ENCODE measurements around the gene PTPRE. TPM values are rescaled to one million over a fixed set of nuclear protein-coding genes. Genes with fewer than 3 reads are reported as not detected.

Gene PTPRE
- total RNA-seq, 1 experiment from 2014 or later: 3.1 TPM

DNA sequence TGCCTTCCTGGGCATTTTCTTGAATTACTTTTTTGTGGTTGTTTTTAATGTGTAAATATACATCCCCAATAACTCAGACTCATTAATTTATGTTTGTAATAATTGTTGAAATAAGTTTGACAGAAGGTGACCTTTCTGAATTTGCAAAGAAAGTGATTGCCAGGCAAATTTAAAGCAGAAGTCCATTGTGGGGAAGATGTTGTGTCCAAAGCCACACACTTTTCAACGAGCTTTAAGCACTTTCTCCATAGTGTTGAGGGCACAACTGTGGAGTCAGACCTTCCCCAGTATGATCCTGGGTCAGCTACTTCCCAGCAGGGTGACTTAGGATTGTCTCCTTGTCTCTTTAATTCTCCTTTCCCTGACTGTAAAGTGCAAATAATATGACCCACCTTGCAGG lies 52.5 kb downstream of the PTPRE start:
- H3K9me3 Mint-ChIP-seq: peaks cover 20% of the 10 kb centered on the region
- POLR2A ChIA-PET: no interaction called here
- DNase-seq (ENCODE audit: low spot score) (no peak), ATAC-seq (no peak)
- no peaks in the 10 kb centered on the region for H3K27me3 Mint-ChIP-seq (ENCODE audit: low read depth)
- CTCF ChIA-PET: interaction anchor here (0.7 to 1.3 kb wide), 4 partner anchors 10 to 110 kb away, joined by 3 to 5 read pairs (median 4); partner anchors contain the start of gene PTPRE
- 0 out of 2 replicates have a peak, but pooled peaks cover 3% of the 10 kb centered on the region for H3K36me3 Mint-ChIP-seq
- no peak overlapping the region for H3K4me3 Mint-ChIP-seq
- TF ChIP-seq, protein P1, sequence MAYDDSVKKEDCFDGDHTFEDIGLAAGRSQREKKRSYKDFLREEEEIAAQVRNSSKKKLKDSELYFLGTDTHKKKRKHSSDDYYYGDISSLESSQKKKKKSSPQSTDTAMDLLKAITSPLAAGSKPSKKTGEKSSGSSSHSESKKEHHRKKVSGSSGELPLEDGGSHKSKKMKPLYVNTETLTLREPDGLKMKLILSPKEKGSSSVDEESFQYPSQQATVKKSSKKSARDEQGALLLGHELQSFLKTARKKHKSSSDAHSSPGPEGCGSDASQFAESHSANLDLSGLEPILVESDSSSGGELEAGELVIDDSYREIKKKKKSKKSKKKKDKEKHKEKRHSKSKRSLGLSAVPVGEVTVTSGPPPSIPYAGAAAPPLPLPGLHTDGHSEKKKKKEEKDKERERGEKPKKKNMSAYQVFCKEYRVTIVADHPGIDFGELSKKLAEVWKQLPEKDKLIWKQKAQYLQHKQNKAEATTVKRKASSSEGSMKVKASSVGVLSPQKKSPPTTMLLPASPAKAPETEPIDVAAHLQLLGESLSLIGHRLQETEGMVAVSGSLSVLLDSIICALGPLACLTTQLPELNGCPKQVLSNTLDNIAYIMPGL (CRISPR knock-in tag; IDR thresholded peaks at IDR 0.05): no peak
- TF ChIP-seq SMAD3 (CRISPR knock-in tag; IDR thresholded peaks at IDR 0.05; ENCODE audit: borderline replicate concordance) (no peak), GABPB1 (CRISPR knock-in tag; IDR thresholded peaks at IDR 0.05) (no peak), KAT7 (CRISPR knock-in tag; IDR thresholded peaks at IDR 0.05; ENCODE audit: borderline replicate concordance) (no peak), ZNF423 (CRISPR knock-in tag; IDR thresholded peaks at IDR 0.05) (no peak), HMGA2 (CRISPR knock-in tag; IDR thresholded peaks at IDR 0.05) (no peak), FOXP1 (CRISPR knock-in tag; IDR thresholded peaks at IDR 0.05; ENCODE audit: borderline replicate concordance) (no peak), SOX15 (CRISPR knock-in tag; IDR thresholded peaks at IDR 0.05) (no peak), ZNF263 (CRISPR knock-in tag; IDR thresholded peaks at IDR 0.05; ENCODE audit: low read depth) (no peak), NR1H2 (CRISPR knock-in tag; IDR thresholded peaks at IDR 0.05) (no peak)
- TF ChIP-seq, protein P2, sequence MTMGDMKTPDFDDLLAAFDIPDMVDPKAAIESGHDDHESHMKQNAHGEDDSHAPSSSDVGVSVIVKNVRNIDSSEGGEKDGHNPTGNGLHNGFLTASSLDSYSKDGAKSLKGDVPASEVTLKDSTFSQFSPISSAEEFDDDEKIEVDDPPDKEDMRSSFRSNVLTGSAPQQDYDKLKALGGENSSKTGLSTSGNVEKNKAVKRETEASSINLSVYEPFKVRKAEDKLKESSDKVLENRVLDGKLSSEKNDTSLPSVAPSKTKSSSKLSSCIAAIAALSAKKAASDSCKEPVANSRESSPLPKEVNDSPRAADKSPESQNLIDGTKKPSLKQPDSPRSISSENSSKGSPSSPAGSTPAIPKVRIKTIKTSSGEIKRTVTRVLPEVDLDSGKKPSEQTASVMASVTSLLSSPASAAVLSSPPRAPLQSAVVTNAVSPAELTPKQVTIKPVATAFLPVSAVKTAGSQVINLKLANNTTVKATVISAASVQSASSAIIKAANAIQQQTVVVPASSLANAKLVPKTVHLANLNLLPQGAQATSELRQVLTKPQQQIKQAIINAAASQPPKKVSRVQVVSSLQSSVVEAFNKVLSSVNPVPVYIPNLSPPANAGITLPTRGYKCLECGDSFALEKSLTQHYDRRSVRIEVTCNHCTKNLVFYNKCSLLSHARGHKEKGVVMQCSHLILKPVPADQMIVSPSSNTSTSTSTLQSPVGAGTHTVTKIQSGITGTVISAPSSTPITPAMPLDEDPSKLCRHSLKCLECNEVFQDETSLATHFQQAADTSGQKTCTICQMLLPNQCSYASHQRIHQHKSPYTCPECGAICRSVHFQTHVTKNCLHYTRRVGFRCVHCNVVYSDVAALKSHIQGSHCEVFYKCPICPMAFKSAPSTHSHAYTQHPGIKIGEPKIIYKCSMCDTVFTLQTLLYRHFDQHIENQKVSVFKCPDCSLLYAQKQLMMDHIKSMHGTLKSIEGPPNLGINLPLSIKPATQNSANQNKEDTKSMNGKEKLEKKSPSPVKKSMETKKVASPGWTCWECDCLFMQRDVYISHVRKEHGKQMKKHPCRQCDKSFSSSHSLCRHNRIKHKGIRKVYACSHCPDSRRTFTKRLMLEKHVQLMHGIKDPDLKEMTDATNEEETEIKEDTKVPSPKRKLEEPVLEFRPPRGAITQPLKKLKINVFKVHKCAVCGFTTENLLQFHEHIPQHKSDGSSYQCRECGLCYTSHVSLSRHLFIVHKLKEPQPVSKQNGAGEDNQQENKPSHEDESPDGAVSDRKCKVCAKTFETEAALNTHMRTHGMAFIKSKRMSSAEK (CRISPR knock-in tag; IDR thresholded peaks at IDR 0.05; ENCODE audit: borderline replicate concordance): no peak
- TF ChIP-seq, protein P3, sequence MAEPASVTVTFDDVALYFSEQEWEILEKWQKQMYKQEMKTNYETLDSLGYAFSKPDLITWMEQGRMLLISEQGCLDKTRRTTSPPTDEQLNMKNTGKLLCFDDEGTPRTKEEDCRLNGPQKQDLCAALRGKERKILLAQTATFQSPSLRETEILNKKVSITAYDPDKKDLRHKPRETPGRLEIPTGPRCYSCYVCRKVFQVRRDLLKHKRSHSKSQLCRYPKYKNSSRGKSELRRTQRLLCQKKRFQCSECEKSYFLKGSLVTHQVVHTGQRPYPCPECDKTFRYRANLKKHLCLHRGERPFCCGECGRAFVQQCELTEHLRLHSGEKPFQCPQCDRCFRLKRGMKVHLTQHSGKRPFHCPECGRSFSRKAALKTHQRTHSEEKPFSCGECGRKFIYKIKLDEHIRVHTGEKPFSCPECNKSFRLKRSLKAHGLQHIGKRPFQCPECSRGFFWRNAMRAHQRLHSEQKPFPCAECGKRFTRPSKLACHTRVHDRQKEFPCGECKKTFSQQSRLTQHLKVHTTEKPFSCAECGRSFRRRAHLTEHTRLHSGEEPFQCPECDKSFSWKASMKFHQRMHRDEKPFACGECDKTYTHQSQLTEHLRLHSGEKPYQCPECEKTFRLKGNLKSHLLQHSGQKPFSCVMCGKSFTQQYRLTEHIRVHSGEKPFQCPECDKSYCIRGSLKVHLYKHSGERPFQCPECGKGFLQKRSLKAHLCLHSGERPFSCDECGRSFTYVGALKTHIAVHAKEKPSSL (CRISPR knock-in tag; conservative IDR thresholded peaks at IDR 0.05): no peak
- TF ChIP-seq, protein P4, sequence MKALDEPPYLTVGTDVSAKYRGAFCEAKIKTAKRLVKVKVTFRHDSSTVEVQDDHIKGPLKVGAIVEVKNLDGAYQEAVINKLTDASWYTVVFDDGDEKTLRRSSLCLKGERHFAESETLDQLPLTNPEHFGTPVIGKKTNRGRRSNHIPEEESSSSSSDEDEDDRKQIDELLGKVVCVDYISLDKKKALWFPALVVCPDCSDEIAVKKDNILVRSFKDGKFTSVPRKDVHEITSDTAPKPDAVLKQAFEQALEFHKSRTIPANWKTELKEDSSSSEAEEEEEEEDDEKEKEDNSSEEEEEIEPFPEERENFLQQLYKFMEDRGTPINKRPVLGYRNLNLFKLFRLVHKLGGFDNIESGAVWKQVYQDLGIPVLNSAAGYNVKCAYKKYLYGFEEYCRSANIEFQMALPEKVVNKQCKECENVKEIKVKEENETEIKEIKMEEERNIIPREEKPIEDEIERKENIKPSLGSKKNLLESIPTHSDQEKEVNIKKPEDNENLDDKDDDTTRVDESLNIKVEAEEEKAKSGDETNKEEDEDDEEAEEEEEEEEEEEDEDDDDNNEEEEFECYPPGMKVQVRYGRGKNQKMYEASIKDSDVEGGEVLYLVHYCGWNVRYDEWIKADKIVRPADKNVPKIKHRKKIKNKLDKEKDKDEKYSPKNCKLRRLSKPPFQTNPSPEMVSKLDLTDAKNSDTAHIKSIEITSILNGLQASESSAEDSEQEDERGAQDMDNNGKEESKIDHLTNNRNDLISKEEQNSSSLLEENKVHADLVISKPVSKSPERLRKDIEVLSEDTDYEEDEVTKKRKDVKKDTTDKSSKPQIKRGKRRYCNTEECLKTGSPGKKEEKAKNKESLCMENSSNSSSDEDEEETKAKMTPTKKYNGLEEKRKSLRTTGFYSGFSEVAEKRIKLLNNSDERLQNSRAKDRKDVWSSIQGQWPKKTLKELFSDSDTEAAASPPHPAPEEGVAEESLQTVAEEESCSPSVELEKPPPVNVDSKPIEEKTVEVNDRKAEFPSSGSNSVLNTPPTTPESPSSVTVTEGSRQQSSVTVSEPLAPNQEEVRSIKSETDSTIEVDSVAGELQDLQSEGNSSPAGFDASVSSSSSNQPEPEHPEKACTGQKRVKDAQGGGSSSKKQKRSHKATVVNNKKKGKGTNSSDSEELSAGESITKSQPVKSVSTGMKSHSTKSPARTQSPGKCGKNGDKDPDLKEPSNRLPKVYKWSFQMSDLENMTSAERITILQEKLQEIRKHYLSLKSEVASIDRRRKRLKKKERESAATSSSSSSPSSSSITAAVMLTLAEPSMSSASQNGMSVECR (CRISPR knock-in tag; IDR thresholded peaks at IDR 0.05; ENCODE audit: borderline replicate concordance): no peak
- TF ChIP-seq, protein P5, sequence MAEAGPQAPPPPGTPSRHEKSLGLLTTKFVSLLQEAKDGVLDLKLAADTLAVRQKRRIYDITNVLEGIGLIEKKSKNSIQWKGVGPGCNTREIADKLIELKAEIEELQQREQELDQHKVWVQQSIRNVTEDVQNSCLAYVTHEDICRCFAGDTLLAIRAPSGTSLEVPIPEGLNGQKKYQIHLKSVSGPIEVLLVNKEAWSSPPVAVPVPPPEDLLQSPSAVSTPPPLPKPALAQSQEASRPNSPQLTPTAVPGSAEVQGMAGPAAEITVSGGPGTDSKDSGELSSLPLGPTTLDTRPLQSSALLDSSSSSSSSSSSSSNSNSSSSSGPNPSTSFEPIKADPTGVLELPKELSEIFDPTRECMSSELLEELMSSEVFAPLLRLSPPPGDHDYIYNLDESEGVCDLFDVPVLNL (CRISPR knock-in tag; IDR thresholded peaks at IDR 0.05; ENCODE audit: borderline replicate concordance, low read depth): no peak
- H3K4me1 Mint-ChIP-seq: peaks cover 36% of the 10 kb centered on the region
- H3K27ac Mint-ChIP-seq: no peak overlapping the region
